DMS114 treated with DMSO at 0.1 percent for 48 hours (cell line): ENCODE measurements around the gene MAP3K8.
"Not testable (repeated sequence)": the region's sequence is repeated elsewhere in the genome, so short reads cannot be mapped to it uniquely, and the experiment has no call there.

Source experiments
- DNase-seq: peaks from one replicate; lab custom pipeline; 2025; ENCODE audit not compliant: unreplicated experiment; lab: John Stamatoyannopoulos, UW

Gene MAP3K8

DNA sequence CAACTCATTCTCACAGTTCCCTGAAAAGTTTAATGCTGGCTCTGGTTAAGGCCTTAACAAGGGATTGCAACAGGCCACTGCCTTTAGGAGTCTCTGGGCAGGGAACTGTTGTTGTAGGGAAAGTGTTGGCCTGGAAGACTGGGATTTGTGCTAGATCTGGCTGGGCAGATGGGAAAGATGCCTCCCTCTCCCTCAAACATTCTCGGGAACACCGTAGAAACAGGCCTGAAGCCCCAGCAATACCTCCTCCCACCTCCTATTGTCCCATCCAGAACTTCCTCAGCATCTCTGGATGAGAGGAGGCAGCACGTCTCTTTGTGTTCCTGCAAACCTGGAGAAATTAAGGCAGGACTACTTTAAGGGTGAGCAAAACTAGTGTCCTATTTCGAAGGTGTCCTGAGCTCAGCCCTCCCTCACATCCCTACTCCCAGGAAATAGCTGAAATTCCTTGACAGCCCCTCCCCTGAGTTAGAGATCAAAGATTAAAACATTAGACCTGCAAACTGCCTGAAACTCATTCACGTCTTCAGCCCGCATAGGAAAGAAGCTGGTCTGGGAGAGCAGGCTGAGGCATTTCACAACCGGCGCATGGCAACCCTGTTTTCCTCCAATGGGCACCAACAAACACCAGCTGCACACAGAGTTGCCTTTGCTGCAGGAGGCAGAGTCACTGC is 10.9 kb upstream of the MAP3K8 start:
- DNase-seq: no peak

GRCh38 chr10:30423655-30424275 is 10.2 kb upstream of the MAP3K8 start:
- not testable (repeated sequence) for DNase-seq

GRCh38 chr10:30425336-30426075 is 8.5 kb upstream of the MAP3K8 start:
- no peak for DNase-seq

DNA sequence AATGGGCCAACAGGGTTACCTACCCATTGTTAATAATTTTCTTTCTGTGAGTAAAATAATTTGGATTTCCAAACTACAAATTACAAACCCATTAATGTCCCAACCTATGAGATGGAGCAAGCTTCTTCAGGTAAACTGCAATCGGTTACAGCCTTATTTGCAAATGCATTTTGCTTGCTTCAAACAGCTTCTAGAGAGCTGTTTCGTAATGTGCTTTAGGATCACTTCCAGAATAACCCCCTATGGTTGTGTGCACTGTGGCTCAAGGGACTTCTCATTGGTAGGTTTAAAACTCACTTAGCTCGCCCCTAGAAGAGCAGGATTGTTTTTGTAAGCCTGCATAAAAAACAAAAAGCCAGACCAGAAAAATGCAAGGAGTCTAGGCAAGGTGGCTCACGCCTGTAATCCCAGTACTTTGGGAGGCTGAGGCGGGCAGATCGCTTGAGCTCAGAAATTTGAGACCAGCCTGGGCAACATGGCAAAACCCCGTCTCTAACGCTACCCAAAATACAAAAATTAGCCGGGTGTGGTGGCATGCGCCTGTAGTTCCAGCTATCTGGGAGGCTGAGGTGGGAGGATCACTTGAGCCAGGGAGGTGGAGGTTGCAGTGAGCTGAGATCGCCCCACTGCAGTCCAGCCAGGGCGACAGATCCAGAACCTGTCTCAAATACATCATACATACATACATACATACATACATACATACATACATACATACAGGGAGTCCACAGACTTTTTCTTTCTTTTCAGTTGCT is 3.3 kb upstream of the MAP3K8 start:
- no peak for DNase-seq

DNA sequence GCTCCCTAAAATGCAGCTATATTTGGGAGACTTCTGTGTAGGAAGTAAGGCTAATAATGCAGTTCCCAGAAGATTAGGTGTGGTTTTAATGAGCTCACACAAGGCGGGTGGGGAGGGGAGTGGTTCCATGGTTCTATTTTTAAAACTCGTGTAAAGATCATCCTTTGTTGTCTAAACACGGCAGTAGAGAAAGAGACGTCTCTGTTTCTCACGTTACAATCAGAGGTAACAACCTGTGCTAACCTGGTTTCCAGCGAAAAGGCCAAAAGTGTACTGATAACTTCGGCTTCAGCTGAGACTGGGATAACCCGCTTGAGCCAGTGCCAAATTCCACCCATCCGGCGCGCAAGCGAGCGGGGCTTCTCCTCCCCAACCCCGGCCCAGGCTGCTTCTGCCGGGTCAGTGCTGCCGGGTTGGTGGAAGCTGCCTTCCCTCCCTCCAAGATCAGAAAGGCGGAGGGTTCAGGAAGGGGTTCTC is 2.5 kb upstream of the MAP3K8 start:
- DNase-seq: no peak

DNA sequence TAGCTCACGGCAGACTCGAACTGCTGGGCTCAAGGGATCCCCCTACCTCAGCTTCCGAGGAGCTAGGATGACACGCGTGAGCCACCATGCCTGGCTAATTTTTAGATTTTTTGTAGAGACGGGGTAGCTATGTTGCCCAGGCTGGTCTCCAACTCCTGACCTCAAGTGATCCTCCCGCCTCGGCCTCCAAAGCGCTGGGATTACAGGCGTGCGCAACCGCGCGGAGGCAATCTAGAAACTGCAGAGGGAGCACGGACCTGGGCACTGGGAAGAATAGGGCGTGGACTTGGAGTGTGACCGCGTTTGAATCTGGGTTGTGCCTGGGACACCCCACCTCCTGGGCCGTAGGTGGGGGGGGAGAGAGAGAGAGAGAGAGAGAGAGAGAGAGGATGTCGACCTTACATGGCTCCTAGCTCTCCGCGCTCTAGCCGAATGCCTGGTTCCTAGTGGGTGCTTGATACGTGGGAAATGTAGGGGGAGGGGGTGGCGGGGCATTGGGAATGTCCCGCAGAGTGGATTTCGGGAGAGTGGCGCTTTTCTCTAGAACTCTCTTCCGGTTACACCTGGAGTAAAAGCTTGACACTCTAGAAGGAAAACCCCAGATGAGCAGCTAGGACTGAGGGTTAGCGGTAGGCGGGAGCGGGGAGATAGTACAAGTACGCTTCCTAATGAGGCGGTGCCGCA is 1.2 kb upstream of the MAP3K8 start:
- no peak for DNase-seq

DNA sequence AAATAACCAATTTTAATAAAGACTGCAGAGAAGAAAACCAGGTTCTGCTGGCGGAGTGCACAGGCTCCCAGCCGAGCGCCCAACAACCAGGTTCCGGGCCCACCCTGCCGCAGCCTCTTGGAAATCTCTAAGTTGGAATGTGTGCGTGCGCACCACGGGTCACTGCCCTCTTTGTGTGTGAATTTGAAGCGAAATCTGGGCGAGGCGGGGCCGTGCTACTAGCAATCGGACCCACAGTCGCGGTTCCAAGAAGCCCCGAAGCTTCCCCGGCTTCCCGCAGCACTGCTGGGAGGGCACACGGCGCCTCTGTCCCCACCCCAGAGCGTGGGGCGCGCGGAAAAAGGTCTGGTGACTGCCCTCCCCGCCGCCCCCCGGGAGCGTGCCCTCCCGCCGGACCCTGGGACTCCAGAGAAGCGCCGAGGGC is 666 bp upstream of the MAP3K8 start:
- DNase-seq: no peak

- DNase-seq: peak; percentile 37
These were observed 489 bp downstream of the MAP3K8 start for GRCh38 chr10:30434273-30435072.

DNA sequence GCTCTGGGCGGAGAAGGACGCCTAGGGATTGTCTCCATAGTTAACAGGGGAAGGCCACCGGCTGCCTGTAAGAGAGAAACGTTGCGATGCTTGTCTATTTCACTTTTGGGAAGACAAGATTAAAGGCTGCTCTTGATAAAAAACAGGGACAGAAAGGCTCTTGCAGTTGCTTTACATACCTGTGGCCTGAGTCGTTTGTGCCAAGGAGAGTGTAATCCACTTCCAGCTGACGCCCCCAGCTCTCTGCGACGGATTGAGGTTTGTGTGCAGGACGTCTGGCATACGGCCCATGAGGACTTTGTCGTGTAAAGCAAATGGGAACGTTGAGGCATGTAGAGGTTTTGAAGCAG is 1.1 kb downstream of the MAP3K8 start:
- no peak for DNase-seq

DNA sequence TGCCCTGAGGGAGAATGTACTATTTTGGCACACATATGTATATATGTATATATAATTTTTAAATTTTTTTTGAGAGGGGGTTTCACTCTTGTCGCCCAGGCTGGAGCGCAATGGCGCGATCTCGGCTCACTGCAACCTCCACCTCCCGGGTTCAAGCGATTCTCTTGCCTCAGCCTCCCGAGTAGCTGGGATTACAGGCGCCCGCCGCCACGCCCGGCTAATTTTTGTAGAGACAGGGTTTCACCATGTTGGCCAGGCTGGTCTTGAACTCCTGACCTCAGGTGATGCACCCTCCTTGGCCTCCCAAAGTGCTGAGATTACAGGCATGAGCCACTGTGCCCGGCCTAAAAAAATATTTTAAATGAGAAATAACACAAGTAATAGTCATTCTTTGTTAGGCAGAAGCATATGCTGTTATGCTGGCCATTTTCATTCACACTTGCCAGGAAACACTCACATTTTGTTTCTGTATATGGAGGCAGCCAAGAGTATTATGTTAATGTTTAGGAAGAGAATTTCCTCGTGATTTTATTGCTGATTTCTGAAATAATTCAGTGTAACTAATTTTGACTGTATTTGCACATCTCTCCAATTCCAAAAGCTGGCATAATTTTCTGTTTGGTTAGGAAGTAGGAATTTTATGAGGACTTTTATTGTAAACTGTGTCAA is 1.6 kb downstream of the MAP3K8 start:
- not testable (repeated sequence) for DNase-seq

DNA sequence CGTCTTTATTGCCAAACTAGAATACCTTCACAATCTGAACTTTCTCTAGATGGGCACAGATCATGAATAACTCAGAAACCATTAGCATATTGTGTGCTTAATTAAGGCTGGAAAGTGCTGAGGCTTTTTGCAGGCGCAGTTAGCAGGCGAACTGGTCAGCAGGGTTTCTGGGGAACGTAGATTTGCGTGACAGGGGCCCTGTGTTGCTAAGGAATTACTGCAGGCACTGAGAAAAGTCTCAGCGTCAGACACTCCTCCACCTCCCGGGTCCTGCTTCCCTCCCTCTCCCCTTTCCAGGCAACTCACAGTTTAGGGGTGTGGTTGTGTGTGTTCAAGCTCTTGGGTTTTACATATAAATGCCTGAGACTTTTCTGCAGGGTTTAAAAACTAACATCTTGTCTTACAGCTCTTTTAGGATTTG is 2.2 kb downstream of the MAP3K8 start:
- DNase-seq: no peak

DNA sequence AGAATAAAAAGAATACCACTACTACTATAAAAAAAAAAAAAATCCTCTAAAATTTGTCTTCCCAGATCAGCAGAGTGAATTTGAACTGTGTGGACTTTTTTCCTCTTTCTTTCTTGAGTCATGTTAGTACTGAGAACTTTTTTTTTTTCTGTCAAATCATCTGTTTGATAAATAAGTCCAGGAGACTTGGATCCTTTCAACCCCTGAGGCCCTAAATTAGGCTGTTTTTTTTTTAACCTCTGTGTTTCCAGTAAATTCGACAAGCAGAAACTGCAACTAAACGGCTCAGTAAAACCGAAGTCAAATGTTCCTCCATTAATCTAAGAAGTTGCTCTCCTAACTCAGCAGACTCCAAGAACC is 2.7 kb downstream of the MAP3K8 start:
- no peak for DNase-seq

DNA sequence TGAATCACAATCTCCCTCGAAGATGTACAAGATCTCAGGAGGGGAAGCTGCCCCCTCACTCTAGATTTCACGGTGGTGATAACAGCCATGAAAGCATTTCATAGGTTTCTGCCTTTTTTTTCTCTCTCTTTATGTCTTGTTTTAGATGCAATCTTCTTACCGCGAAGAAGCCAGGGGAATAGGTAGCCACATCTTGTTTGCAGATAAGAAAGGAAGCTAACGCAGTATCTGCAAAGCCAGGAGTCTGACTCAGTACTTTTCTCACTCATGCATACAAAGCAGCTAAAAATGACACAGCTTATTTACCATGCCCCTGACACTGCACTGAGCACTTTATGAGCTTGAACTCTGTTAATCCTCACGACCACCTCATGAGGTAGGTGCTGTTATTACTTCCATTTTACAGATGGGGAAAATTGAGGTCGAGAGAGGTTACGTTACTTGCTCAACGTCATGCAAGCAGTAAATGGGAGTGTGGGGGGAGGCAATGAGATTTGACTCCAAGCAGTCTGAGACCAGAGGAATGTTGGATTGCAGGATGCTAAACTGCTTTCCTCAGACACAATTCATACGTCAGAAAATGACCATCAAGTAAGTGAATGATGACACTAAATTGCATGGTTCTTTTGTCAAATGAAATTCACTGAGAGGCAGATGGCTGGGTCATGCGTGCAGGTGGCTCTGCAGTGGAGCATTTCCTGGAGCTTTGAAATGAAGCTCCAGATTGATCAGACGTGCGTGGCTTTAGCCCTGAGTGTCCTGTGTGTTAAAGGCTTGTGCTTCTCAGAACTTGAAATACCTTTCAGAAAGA is 3.3 kb downstream of the MAP3K8 start:
- no peak for DNase-seq

- no peak for DNase-seq
These were observed 4.3 kb downstream of the MAP3K8 start for GRCh38 chr10:30438021-30438850.

- no peak for DNase-seq
These were observed 5.9 kb downstream of the MAP3K8 start for GRCh38 chr10:30439931-30440330.

DNA sequence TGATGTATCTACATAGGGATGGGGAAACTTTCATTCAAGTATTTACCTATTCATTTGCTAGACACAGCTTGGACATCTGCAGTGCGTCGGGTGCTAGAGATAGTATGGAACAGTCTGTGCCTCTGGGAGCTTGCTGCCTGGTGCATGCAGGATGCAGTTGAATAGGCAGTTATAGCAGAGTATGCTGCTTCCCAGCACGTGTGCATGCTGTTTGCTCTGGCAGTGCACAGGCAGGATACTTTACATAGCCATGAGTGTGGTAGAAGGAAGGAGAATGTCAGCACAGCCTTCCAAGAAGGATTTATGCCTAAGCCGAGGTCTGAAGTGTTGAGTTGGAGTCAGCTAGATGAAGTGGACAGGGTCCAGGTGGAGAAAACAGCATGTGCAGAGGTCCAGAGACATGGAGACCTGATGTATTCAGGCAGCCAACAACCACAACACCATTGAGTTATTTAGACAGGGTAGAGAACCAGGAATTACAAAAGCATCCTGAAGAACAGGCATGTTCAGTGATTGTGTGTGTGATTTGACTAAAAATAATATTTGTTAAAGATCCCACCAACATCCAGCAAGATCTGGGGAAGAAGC is 8.1 kb downstream of the MAP3K8 start:
- no peak for DNase-seq

- no peak for DNase-seq
These were observed 9.1 kb downstream of the MAP3K8 start for GRCh38 chr10:30443049-30443448.

- DNase-seq: no peak
These were observed 11.7 kb downstream of the MAP3K8 start for GRCh38 chr10:30445711-30446110.
